Left renal pelvis (tissue), 4 donors: Measurements from ENCODE around the gene KRTAP10-2. TPM values are rescaled to one million over a fixed set of nuclear protein-coding genes. Genes with fewer than 3 reads are reported as not detected.
"Not testable (repeated sequence)": the region's sequence is repeated elsewhere in the genome, so short reads cannot be mapped to it uniquely, and the experiment has no call there.

Experiments used
- DNase-seq, 4 donors: peaks; one replicate each; pipeline ENCODE4 v3.0.0-alpha.2; 2013; ENCODE audit warnings: low read depth in 4 of 4, low spot score in 3 of 4
- polyA plus RNA-seq, 4 donors: library from polyadenylated mRNA; unstranded; fragments of 120-200 nt; gene quantifications; one replicate each; pipeline ENCODE4 v1.2.1, GENCODE V29; 2013; ENCODE audit not compliant: insufficient read length in 4 of 4

KRTAP10-2 gene
- polyA plus RNA-seq, 4 donors, result not detected

DNA sequence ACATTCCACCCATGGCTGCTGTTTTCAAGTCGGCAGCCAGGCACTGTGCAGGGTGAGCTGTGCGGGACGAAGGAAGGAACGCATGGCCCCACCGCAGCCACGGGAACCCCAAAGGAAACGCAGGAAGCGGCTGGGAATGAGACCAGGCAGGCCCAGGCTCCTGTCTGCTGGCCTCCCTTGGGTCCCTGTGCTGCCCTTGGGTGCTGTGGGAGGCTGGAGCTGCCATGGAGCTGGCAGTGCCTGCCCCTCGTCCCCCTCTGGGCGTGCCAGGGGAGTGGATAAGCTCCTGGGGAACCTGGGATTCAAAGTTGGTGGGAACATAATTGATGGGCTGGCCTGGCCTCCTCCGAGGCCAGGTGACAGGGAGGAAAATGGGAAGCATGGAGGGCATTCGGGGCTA lies 17.0 kb upstream of the KRTAP10-2 start:
- DNase-seq, result no peak

DNA sequence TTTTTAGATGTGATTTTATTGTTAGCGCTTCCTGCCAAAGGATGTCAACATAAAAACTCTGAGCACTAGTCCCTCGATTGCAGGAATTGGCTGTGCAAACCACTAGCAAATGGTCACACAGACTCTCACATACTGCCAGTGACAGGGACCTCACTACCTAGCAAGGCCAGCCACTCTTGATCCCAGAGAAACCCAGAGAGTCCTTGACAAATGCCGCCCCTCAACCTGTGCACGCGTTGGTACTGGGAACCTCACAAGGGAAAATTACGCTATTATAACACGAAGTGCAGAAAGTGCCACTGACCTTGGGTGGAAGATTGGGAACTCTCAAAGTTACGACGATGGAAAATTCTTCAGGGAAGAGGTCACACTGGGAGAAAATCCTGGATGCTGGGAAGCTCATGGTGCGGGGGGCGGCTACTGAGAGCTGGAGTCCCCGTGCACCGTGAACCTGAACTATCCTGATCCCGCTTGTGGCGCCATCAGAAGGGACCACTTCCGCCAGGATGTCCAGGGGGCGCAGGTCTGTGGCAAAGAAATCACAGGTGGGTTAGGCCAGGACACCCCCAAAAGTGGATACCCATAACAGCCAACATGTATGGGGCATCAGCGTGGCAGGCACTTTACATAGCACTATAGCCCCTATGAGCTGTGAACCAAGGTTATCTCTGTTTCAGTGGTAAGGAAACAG lies 16.3 kb upstream of the KRTAP10-2 start:
- no peak for DNase-seq

DNA sequence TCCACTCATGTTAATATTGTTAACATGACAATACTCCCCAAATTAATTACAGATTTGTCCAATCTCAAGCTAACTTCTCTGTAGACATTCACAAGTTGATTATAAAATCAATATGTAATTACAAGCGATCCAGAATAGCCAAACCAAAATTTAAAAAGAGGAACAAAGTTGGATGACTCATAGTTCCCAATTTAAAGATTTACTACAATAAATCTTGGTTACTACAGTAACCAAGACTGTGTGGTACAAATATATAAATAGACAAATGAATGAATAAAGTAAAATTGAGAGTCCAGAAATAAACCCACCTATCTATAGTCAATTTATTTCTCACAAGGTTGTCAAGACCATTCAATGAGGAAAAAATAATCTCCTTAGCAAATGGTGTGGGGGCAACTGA lies 15.1 kb upstream of the KRTAP10-2 start:
- DNase-seq, result no peak

DNA sequence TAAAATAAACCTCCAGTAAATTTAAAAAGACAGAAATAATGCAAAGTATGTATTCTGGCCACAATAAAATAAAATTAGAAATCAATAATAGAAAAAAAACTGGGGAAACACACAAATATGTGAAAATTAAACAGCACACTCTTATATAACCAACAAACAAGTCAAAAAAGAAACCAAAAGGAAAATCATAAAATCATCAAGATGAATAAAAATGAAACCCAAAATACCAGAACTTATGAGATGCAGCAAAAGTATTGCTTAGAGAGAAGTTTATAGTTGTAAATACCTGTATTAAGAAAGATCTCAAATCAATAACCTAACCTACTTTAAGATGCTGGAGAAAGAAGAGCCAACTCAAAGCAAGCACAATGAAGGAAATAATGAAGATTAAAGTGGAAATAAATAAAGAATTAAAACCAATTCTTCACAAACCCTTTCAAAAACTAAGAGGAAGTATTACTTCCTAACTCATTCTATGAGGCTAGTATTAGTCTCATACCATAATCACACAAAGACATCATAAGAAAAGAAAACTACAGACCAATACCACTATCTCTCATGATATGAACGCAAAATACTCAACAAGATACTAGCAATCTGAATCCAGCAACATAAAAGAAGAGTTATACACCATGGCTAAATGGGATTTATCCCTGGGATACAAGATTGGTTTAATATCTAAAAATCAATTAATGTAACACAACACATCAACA lies 13.7 kb upstream of the KRTAP10-2 start:
- no peak for DNase-seq

DNA sequence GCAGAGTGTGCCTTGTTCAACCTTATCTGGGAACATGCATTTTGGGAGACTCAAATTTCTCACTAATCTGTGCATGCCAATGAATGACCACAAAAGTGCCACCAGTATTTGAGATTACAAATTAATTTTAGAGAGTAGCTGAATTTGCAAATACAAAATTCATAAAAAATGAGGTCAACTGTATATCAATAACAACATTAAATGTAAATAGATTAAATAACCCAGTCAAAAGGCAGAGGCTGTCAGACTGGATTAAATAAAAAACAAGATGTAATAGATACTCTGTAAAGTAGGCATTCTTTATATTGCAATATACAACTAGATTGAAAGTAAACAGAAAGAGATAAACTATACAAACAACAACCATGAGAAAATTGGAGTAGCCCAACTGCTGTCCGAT lies 12.8 kb upstream of the KRTAP10-2 start:
- DNase-seq, result no peak

DNA sequence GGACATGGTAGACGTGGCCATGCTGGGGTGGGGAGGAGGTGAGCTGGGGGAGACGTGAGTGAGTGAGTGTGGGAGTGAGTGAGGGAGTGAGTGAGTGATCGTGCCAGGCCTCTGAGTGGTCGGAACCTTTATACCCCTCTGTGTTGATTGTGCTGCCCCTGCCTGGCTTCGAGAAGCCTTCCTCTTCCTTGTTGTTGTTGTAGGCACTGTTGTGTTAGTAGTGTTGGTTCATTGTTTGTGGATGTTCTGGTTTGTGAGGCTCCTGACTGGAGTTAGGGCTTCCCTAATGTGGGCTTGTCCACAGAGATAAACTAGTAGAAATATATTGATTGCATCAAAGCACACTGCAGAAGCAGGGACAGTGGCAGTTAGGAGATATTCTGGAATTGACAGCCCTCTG lies 7.4 kb upstream of the KRTAP10-2 start, which contains the start of gene KRTAP10-3:
KRTAP10-3 (minus strand) TSS at position 101 of the 400 bp plus-strand sequence; CDS start at position 21, 80 bp downstream.
- DNase-seq, result no peak

DNA sequence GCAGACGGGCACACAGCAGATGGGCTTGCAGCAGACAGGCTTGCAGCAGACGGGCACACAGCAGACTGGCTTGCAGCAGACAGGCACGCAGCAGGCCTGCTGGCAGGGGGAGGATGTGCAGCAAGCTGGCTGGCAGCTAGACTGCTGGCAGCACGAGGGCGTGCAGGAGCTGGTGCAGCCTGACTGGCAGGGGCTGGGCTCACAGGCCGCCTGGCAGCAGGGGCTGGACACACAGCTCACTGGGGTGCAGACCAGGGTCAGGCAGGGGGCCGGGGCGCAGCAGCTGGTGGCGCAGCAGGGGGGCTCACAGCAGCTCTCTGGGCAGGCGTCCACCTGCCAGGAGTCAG lies 7.0 kb upstream of the KRTAP10-2 start:
- DNase-seq, result not testable (repeated sequence)

DNA sequence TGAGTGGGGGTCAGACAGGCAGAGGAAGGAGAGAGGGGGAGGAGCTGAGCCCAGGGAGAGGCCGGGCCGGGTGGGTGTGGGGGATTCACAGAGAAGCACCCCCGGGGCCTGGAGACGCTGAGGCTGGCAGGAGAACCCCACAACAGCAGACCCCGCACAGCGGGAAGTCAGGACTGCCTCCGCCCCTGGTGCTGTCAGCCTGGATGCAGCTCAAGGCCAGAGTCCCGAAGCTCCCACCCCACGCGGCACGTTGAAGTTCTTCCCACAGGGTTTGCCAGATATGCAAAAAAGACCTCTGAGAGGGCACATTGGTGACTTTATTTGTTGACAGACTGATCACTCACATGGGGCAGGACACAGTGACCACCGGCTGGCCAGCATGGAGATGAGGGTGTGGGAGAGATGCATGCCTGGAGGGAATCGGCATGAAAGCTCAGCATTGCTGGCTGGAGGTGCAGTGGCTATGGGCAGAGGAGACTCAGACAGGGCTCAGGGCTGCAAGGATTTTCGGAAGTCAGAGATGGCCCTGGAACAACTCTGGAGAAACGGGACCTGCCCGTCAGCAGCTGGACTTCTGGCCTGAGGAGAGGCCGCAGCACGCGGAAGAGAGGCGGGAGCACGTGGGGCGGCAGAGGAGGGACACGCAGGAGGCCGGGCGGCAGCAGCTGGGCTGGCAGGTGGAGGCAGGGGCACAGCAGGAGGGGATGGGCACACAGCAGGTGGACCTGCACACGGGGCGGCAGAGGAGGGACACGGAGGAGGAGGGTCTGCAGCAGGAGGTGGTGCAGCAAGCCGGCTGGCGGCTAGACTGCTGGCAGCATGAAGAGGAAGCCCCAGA lies 6.4 kb upstream of the KRTAP10-2 start:
- no peak for DNase-seq

DNA sequence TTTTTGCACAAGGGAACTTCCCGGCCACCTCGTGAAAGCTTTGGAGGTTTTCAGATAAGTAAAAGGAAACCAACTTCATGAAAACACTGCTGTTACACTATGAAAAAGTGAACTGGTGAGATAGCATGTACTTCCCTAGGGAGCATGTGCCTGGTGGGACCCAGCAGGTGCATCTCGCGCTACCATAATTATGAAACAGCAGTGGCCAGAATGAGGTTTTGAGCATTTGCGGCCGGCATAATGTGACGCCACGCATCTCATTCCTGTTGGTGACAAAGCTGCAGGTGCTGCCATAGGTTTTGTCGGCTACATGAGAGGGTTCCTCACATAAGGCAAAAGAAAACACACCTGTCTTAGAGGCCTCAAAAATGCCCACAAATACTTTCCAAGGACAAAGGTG lies 5.6 kb upstream of the KRTAP10-2 start:
- DNase-seq, result no peak

DNA sequence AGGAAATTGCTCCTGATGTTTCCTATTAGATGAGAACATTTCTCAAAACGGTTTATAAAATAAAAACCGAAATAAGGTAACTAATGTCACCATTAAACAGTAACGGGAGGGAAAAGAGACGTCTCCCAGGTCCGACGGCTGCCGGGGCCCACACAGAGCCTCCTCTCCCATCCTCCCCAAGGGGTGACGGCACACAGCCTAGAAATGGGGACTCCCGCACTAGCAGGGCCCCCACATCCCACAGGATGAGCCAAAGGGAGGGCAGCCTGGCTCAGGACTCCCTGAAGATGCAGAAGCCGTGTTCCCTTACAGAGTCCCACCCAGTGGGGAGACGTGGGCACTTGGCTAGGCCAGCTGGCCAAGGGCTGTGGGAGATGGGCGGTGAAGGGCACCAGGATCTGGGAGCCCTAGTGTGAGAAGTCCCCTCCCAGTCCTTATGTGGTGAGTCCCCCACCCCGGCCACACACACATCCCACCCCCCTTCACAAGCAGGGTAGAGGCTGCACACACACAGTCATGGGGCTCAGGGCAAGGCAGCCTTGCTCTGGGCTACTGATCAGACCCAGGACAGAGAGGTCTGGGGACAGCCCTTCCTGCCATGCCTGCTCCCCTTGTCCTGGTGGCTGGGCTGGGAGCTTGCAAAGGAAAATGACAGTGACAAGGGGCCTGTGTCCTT lies 4.0 kb upstream of the KRTAP10-2 start:
- DNase-seq, result no peak

DNA sequence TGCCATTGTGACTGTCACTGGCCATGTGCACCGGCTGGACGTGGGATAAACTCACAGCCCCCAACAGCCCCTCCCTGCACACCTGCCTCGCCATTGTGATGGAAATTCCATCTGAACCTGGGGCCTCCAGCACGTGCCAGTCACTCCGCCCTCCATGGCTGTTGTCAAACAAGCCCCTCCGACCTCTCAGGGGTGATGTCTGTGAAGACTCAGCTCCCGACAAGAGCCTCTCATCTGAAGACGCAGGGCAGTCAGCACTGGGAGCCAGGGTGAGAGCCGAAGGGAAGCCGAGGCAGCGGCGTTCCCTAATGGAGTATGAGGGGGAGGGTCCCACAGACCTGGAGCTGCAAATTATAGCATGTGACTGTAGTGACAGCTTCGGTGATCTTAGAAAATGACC lies 1.4 kb upstream of the KRTAP10-2 start:
- no peak for DNase-seq

DNA sequence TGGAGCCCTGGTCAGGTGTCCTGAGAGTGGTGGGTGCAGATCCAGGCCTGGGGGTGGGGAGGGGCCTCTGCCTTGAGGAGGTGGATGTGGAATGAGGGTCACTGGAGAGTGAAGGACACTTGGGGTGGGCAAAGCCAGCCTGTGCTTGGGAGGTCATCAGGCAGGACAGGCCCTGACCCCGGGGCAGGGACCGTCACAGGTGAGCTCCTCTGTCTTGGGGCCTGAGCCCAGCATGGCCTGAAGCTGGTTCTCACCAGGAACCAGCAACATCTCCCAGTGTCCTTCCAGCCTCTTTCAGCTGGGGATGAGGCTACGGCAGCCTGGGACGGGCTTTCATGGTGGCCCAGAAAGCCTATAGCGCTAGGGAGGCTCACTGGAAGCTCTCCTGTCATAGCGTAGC lies 831 bp upstream of the KRTAP10-2 start:
- DNase-seq, result no peak

DNA sequence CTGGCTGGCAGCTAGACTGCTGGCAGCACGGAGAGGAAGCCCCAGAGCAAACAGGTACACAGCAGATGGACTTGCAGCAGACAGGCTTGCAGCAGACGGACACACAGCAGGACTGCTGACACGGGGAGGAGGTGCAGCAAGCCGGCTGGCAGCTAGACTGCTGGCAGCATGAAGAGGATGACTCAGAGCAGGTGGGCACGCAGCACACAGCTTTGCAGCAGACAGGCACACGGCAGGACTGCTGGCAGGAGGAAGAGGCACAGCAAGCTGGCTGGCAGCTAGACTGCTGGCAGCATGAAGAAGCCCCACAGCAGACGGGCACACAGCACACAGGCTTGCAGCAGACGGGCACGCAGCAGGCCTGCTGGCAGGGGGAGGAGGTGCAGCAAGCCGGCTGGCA lies 498 bp downstream of the KRTAP10-2 start:
- DNase-seq, result no peak

DNA sequence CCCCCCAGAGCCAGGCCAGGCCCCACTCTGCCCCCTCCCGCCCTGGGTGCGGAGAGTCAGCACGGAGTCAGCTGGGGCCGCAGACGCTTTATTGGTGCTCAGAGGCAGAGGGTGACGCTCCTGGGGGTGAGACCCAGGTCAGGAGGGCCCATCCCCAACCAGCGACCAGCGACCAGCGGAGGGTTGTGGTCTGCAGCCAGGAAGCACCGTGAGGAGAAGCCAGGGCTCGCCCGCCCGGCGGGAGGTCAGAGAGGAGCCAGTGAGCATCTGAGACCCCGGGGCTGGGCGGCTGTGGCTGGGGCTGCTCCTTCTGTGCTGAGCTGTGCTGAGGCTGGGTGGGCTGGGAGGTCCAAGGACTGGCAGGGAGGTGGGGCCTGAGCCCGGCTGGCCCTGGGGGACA lies 1.0 kb downstream of the KRTAP10-2 start:
- not testable (repeated sequence) for DNase-seq

DNA sequence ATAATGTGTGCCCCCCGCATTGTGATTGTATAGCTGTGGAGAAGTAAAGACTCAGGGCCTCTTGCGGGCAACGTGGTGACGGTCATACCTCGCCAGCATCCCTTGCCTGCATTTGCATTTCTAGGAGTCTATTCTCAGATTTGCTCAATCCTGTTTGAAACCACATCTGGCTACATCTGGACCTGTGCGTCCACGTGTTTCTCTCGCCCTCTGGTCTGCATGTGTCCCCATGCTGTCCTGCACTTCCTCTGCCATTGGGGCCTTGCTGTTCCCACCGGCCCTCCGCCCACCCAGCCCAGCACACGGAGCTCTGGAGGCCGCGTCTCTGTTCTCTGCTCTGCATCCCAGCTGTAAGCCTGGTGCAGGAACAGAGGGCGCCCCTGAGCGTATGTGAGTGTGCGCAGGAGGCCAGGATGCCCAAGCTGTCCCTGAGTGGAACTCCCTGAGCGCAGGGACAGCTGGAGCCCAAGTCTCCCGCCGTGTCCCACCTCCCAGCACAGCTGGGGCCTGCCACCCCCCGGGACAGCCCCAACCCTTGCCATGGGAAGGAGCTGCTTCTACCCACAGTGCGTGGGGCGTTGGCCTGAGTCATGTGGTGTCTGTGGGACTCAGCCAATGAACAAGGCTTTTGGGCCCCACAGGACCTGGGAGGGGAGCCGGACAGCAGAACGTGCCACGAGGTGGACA lies 1.6 kb downstream of the KRTAP10-2 start:
- DNase-seq, result no peak

DNA sequence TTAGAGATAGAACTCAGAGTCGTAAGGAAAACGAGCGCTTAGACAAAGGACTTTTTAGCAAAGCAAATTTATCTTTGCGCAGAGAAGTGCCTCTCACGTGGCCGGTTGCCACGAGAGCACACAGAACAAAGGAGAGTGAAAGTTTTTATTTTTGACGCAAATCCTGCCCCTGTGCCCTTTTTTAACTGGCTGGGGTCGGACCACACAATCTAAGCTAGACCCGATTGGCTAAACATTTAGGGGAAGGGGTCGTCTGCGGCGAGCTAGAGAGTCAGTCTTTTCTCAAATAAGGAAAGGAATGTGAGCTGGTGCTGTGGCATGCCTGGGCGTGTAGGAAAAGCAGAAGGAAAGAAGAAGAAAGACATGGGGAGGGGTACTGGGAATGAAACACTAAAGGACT lies 2.4 kb downstream of the KRTAP10-2 start:
- no peak for DNase-seq

DNA sequence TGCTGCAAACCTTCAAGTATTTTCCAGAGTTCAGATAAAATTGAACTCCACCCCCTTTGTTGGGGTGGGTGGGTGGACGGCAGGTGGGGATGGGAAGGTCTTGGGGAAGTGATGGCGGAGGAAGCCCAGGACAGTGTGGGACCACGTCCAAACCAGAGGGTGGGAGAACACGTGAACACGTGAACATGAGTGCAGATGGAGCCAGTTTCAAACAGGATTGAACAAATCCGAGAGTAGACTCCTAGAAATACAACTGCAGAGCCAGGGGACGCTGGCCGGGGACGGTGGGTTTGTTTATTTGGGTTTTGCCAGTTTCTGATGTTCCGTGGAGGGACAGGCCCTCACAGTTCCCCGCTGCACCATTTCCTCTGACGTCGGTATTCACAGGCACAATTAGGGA lies 2.9 kb downstream of the KRTAP10-2 start:
- DNase-seq, result no peak

DNA sequence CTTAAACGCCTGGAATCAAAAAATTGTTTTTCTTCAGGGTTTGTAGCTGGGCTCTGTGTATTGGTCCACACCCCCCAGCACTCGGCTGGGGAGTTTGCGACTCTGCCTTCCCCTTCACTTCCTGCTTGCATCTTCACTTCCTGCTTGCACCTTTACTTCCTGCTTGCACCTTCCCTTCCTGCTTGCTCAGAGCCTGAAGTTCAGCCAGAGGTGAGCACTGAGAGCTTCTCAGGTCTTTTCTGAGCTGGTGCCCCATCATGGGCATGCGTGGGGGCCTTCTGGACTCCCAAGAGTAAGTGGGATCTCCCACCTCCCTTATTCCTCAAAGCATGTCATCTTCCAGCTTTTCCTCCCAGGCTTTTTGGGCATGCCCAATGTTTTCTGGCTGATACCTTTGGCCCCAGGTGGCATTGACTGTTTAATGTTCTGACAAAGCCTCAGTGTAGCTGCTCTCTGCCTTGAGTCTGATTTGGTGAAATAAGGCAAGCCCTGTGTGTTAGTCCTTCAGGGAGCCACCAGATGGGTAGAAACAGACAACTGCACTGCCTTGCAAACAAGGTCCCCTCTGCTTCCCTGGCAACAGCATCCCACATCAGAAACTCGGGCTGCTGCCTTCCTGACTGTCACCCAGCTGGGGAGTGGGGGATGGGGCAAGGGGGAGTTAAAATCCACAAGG lies 3.5 kb downstream of the KRTAP10-2 start:
- no peak for DNase-seq

DNA sequence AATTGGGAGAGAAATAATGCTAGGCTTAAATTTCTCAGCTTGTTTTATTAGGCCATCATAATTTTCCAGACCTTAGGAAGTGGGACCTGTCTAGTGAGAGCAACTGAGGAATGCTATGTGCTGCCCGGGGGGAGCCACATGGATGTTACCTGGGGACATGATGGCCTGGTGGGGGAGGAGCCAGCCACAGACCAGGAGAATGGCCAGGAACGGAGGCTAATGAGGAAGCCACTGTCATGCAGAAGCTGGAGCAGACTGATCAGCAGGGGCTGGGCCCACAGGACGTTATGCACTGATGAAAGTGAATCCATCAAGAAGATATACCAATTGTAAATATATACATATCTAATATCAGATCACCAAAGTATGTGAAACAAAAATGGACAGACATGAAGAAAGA lies 6.7 kb downstream of the KRTAP10-2 start:
- no peak for DNase-seq

DNA sequence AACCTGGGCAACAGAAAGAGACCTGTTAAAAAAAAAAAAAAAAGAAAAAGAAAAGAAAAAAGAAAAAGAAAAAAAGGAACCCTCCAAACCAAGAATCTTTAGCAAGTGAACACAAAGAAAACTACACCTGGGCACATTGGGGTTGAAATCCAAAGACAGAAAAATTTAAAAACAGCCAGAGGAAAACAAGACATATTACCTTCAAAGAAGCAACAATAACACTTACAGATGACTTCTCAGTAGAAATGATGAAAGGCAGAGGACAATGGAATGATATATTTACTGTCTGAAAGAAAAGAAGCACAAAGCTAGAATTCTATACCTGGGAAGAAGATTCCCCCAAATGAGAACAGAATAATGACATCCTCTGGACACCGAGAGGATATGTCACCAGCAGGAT lies 8.6 kb downstream of the KRTAP10-2 start:
- DNase-seq, result no peak
